HL-60 (cell line): ENCODE measurements around the gene USB1.

Experiments used
- DNase-seq, 2 experiments: peaks; one replicate each; pipeline ENCODE4 v3.0.0-alpha.2; 2010 to 2020; ENCODE audit warnings: low read depth in 1 of 2, low spot score in 1 of 2
- H3K27ac ChIP-seq: fragments of 250-450 bp; sonication (Bioruptor Pico); replicated peaks from 2 replicates; pipeline ENCODE4 v1.5.1; 2020; ENCODE audit warnings: mild to moderate bottlenecking, moderate library complexity
- H3K27me3 ChIP-seq: fragments of 250-450 bp; sonication (Bioruptor Pico); 2 replicates; pipeline ENCODE4 v1.5.1; 2021; ENCODE audit warnings: mild to moderate bottlenecking, moderate library complexity; ENCODE audit not compliant: insufficient read depth, poor library complexity, severe bottlenecking
- H3K4me3 ChIP-seq: replicated peaks from 2 replicates; pipeline ENCODE4 v1.5.1; 2011; ENCODE audit warnings: mild to moderate bottlenecking, control low read depth, low read length; ENCODE audit not compliant: insufficient read depth
- GABPA ChIP-seq: IDR thresholded peaks from 2 replicates; pipeline ENCODE4 v1.6.1; 2012; ENCODE audit warnings: low read depth
- POLR2AphosphoS5 ChIP-seq: IDR thresholded peaks from 2 replicates; pipeline ENCODE4 v1.6.1; 2012; ENCODE audit warnings: low read depth
- SPI1 ChIP-seq: IDR thresholded peaks from 2 replicates; pipeline ENCODE4 v1.6.1; 2012; ENCODE audit warnings: low read depth, mild to moderate bottlenecking, borderline replicate concordance
- TF ChIP-seq, protein P1 (sequence below): IDR thresholded peaks from 2 replicates; pipeline ENCODE4 v1.6.1; 2012; ENCODE audit warnings: low read depth; ENCODE audit not compliant: insufficient replicate concordance
- TF ChIP-seq, protein P2 (sequence below): IDR thresholded peaks from one replicate; pipeline ENCODE4 v1.5.1; 2011; ENCODE audit warnings: low read length, control low read depth, inconsistent platforms; ENCODE audit not compliant: insufficient read depth

Gene USB1

DNA sequence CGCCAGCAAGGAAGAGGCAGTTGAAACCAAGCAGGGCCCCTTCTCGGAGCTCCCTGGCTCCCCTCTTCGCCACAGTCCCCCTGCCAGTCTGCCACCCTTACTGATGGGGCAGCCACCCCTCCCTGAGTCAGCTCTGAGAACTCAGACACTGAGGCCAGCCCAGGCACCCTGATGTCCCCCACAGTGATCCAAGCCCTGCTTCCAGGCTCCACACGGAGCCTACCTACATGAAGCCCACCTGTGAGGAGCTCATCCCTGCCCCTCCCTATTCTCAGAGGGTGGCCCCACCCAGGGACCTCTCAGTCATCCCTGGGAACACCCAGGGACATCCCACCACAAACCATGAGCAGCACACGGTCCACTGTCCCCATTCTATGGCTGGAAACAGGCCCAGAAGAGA is 39.2 kb upstream of the USB1 start:
- Histone ChIP-seq H3K27ac (no peak overlapping the region), H3K4me3 (no peak overlapping the region), H3K27me3 (no peaks in the 10 kb centered on the region)
- DNase-seq: no peak
- TF ChIP-seq, protein P1, sequence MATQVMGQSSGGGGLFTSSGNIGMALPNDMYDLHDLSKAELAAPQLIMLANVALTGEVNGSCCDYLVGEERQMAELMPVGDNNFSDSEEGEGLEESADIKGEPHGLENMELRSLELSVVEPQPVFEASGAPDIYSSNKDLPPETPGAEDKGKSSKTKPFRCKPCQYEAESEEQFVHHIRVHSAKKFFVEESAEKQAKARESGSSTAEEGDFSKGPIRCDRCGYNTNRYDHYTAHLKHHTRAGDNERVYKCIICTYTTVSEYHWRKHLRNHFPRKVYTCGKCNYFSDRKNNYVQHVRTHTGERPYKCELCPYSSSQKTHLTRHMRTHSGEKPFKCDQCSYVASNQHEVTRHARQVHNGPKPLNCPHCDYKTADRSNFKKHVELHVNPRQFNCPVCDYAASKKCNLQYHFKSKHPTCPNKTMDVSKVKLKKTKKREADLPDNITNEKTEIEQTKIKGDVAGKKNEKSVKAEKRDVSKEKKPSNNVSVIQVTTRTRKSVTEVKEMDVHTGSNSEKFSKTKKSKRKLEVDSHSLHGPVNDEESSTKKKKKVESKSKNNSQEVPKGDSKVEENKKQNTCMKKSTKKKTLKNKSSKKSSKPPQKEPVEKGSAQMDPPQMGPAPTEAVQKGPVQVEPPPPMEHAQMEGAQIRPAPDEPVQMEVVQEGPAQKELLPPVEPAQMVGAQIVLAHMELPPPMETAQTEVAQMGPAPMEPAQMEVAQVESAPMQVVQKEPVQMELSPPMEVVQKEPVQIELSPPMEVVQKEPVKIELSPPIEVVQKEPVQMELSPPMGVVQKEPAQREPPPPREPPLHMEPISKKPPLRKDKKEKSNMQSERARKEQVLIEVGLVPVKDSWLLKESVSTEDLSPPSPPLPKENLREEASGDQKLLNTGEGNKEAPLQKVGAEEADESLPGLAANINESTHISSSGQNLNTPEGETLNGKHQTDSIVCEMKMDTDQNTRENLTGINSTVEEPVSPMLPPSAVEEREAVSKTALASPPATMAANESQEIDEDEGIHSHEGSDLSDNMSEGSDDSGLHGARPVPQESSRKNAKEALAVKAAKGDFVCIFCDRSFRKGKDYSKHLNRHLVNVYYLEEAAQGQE: no peak
- TF ChIP-seq POLR2AphosphoS5 (no peak), GABPA (no peak), SPI1 (no peak)
- TF ChIP-seq, protein P2, sequence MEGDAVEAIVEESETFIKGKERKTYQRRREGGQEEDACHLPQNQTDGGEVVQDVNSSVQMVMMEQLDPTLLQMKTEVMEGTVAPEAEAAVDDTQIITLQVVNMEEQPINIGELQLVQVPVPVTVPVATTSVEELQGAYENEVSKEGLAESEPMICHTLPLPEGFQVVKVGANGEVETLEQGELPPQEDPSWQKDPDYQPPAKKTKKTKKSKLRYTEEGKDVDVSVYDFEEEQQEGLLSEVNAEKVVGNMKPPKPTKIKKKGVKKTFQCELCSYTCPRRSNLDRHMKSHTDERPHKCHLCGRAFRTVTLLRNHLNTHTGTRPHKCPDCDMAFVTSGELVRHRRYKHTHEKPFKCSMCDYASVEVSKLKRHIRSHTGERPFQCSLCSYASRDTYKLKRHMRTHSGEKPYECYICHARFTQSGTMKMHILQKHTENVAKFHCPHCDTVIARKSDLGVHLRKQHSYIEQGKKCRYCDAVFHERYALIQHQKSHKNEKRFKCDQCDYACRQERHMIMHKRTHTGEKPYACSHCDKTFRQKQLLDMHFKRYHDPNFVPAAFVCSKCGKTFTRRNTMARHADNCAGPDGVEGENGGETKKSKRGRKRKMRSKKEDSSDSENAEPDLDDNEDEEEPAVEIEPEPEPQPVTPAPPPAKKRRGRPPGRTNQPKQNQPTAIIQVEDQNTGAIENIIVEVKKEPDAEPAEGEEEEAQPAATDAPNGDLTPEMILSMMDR: no peak

DNA sequence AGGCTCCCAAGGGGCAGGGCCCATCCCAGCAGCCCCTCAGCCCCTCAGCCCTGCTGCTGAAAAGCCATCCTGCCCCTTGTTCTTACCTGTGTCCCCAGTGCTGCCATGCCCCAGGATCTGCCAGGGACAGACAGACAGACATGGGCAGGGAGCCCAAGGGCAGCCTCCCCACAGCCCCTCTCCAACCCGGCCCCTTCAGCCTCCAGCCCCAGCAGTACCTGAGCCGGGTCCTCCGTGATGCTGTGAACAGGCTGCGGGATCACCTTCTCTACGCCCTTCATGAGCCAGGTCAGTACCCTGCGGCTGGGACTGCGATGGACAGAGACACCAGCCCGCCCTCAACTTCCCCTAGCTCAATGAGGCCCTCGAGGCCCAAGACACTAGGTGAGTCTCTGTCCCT is 38.5 kb upstream of the USB1 start:
- no peak for TF ChIP-seq POLR2AphosphoS5
- Histone ChIP-seq H3K27me3 (no peaks in the 10 kb centered on the region), H3K4me3 (no peak overlapping the region), H3K27ac (no peak overlapping the region)
- no peak for DNase-seq

DNA sequence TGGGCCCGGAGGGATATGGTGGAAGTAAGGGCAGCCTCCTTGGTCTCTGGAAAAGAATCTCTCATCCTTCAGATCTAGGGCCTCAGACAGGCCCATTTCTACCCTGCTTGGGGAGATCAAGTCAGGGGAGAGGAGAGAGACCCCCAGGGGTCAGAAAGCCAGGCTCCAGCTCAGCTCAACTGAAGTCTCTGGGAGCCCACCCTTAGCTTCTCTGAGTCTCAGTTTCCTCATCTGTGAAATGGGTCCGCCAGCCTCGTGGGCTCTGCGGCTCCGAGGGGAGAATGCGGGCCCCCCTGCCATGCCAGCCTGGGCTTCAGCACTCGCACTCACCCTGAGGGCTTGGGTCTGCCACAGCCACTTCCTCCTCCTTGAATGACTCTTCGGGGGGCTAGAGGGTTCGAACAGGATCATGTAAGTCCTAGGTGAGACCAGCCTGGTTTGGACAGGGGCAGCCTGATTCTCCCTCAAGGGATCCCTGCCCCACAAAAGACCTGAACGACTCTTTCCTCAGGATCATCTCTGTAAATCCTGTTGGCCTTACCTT is 37.0 kb upstream of the USB1 start:
- H3K27ac ChIP-seq: no peak overlapping the region
- no peaks in the 10 kb centered on the region for H3K27me3 ChIP-seq
- no peak overlapping the region for H3K4me3 ChIP-seq
- DNase-seq: no peak
- no peak for TF ChIP-seq GABPA
- TF ChIP-seq SPI1: no peak
- TF ChIP-seq, protein P2: no peak
- TF ChIP-seq POLR2AphosphoS5: no peak
- TF ChIP-seq, protein P1: no peak

DNA sequence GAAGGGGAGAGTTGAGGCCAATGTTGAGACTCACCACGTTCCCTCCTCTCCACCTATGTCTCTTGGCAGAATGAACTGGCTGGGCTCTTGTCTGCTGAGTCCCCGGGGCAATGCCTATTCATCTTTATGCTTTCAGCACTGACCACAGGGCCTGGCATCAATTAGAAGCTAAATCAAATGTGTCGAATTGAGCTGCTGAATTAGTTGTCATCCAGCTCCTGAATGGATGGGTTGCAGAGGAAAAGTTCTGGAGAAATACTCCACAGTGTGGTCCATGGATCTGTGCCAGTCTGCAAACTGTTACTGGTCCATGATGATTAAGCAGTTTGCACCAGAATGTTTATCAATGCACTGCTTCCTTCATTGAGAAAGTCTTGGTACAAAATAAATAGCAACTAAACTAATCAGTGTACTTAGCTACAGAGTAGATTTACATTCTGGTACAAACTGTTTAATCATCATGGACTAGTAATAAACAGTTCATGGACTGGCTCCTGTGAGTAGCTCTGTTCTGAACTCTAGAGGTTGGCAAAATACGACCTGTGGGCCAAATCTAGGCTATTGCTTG is 34.9 kb upstream of the USB1 start:
- TF ChIP-seq, protein P1: no peak

More for the DNA sequence above, 34.9 kb upstream of the USB1 start:
- H3K4me3 ChIP-seq: no peak overlapping the region
- no peaks in the 10 kb centered on the region for H3K27me3 ChIP-seq
- no peak for DNase-seq
- no peak overlapping the region for H3K27ac ChIP-seq
